Gastroesophageal sphincter (tissue), 4 donors: Measurements from ENCODE around the gene PCBD2. TPM values are rescaled to one million over a fixed set of nuclear protein-coding genes. Genes with fewer than 3 reads are reported as not detected.

Experiments
- ATAC-seq: fragments of 150-250 bp; one replicate; pipeline ENCODE4 v1.9.1; 2016; ENCODE audit warnings: mild to moderate bottlenecking, moderate library complexity
- H3K27ac ChIP-seq, 4 donors: fragments of 200-600 bp; sonication (generic) in 3 of 4; 1 replicate in 3 of 4; 2 replicates in 1 of 4; pipeline ENCODE4 v1.5.1; 2016 to 2019
- H3K27me3 ChIP-seq: fragments of 200-600 bp; sonication (generic); one replicate; pipeline ENCODE4 v1.5.1; 2019
- H3K36me3 ChIP-seq, 2 donors: fragments of 200-600 bp; sonication (generic); one replicate each; pipeline ENCODE4 v1.5.1; 2019; ENCODE audit warnings: control low read depth in 1 of 2
- H3K4me1 ChIP-seq, 3 donors: fragments of 200-600 bp; sonication (generic); 1 replicate in 2 of 3; 2 replicates in 1 of 3; pipeline ENCODE4 v1.5.1; 2016 to 2019; ENCODE audit warnings: control low read depth in 2 of 3
- H3K4me3 ChIP-seq, 2 donors: fragments of 200-600 bp; sonication (generic); one replicate each; pipeline ENCODE4 v1.5.1; 2019; ENCODE audit warnings: mild to moderate bottlenecking in 1 of 2, moderate library complexity in 1 of 2
- H3K9me3 ChIP-seq, 3 donors: fragments of 200-600 bp; sonication (generic); one replicate each; pipeline ENCODE4 v1.5.1; 2017 to 2019; ENCODE audit warnings: control low read depth in 2 of 3
- EP300 ChIP-seq: sonication (generic); formaldehyde crosslinking; IDR thresholded peaks from one replicate; pipeline ENCODE4 v1.6.1; 2017; ENCODE audit warnings: antibody characterized with exemption, mild to moderate bottlenecking
- POLR2A ChIP-seq, 2 donors: fragments of 450-650 bp; IDR thresholded peaks; one replicate each; pipeline ENCODE4 v1.6.1; 2017; ENCODE audit warnings: antibody characterized with exemption in 2 of 2, mild to moderate bottlenecking in 2 of 2, moderate library complexity in 1 of 2
- POLR2AphosphoS5 ChIP-seq: sonication (generic); formaldehyde crosslinking; IDR thresholded peaks from one replicate; pipeline ENCODE4 v1.6.1; 2017; ENCODE audit warnings: antibody characterized with exemption
- WGBS, 2 donors: methylation state at CpG; one replicate each; pipeline ENCODE4 v1.1.5; 2018; ENCODE audit warnings: low coverage in 1 of 2; 5-methylcytosine and 5-hydroxymethylcytosine counted together
- total RNA-seq, 4 donors: library from RNA; depleted of rRNA; stranded (reverse); fragments of >200 nt; gene quantifications; one replicate each; pipeline ENCODE4 v1.1.0, GENCODE V29; 2016
- TF ChIP-seq, protein P1 (sequence below), 4 experiments: fragments of 200-600 bp in 2 of 4; fragments of 450-650 bp in 2 of 4; sonication (generic) in 1 of 4; IDR thresholded peaks; one replicate each; pipeline ENCODE4 v1.5.1; 2017 to 2019; ENCODE audit warnings: antibody characterized with exemption in 4 of 4, mild to moderate bottlenecking in 2 of 4, moderate library complexity in 2 of 4

PCBD2 gene
- total RNA-seq, 4 donors from 2014 or later, result 8.3 to 10.8 (median 9.5) TPM

DNA sequence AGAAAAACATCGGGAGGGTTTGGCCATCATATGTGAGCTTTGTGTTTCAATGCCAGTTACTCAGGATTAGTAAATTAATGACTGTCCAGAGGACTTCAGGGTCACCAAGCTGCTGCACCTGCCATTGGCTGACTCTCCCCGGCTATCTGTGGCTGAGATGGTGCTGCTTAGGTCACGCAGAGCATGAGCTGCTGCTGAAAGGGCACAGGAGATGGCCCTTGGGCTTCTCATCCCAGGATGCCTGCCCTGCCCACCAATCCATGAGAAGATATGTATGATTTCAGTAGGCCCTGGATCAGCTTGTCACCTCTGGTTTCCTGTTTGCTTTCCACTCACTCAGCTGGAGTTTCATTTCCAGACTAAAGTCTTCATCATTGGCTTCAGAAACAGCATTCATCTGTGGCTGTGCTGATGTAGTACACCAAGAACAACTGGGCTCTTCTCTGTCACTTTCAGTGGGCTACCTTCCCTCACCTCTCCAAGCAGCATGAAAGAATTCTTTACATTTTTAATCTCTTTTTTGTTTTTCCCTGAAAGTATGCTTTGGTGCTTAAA, 60.4 kb downstream of the PCBD2 start:
- Histone ChIP-seq H3K27ac (no peak overlapping the region), H3K4me1 (no peaks in the 10 kb centered on the region), H3K27me3 (no peaks in the 10 kb centered on the region), H3K36me3 (peaks cover 0 to 62% of the 10 kb centered on the region in 2 donors), H3K9me3 (no peaks in the 10 kb centered on the region), H3K4me3 (no peak overlapping the region)
- 70 to 86% methylated on average over 2 of the region's 3 CpGs for WGBS, 2 donors
- TF ChIP-seq POLR2A (IDR thresholded peaks at IDR 0.05) (no peak), POLR2AphosphoS5 (no peak), EP300 (no peak)
- TF ChIP-seq, protein P1, sequence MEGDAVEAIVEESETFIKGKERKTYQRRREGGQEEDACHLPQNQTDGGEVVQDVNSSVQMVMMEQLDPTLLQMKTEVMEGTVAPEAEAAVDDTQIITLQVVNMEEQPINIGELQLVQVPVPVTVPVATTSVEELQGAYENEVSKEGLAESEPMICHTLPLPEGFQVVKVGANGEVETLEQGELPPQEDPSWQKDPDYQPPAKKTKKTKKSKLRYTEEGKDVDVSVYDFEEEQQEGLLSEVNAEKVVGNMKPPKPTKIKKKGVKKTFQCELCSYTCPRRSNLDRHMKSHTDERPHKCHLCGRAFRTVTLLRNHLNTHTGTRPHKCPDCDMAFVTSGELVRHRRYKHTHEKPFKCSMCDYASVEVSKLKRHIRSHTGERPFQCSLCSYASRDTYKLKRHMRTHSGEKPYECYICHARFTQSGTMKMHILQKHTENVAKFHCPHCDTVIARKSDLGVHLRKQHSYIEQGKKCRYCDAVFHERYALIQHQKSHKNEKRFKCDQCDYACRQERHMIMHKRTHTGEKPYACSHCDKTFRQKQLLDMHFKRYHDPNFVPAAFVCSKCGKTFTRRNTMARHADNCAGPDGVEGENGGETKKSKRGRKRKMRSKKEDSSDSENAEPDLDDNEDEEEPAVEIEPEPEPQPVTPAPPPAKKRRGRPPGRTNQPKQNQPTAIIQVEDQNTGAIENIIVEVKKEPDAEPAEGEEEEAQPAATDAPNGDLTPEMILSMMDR (IDR thresholded peaks at IDR 0.05), result no peak
- ATAC-seq, result no peak

DNA sequence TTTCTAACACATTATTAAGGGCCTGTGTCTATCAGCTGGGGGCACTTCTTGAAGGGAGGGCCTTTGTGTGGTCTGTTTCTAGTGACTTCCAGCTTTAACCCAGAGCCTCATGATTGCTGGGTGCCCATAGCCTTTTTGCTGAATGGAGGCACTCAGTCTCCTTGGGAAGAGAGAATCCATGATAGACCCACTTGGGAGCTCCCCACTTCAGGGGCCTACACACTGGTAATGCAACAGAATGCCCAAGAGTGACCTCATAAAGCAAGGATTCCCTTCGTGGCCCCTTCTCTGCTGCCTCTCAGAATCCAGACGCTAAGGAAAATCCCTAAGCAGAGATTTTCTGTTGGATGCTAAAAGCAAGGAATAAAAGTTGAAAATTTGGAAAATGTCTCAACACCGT, 62.7 kb downstream of the PCBD2 start, which contains the start of gene CATSPER3:
CATSPER3 (plus strand) TSS at position 301 of the 400 bp plus-strand sequence; CDS start at position 386, 85 bp downstream.
- WGBS, 2 donors, result 89 to 92% methylated on average over 3 of the region's 3 CpGs
- Histone ChIP-seq H3K27ac (no peak within 1 kb of the TSS), H3K27me3 (no peaks in the 10 kb centered on the region), H3K36me3 (peaks cover 0 to 46% of the 10 kb centered on the region in 2 donors), H3K4me3 (no peak within 1 kb of the TSS), H3K9me3 (no peaks in the 10 kb centered on the region), H3K4me1 (no peaks in the 10 kb centered on the region)
- TF ChIP-seq POLR2AphosphoS5 (no peak), EP300 (no peak), POLR2A (IDR thresholded peaks at IDR 0.05) (no peak)
- TF ChIP-seq, protein P1 (IDR thresholded peaks at IDR 0.05), result no peak
- no peak for ATAC-seq

DNA sequence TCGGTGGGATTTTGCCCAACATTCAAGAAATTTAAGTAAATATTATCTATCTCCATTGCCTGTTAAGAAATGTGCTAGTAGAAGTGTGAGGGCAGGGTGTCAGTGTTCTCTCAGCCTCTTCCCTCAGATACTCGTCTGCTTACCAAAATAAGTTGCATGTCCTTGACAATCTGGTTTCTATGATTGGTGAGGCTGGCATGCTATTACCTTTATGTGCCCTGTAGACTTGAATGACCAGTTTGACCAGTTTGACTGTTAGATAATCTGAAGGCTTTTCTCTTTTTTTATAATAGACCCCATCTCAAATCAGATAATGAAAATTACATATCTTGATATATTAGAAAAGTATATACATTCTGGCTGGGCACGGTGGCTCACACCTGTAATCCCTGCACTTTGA, 63.1 kb downstream of the PCBD2 start:
- Histone ChIP-seq H3K36me3 (peaks cover 0 to 41% of the 10 kb centered on the region in 2 donors), H3K4me1 (no peaks in the 10 kb centered on the region), H3K27ac (no peak overlapping the region), H3K27me3 (no peaks in the 10 kb centered on the region), H3K4me3 (no peak overlapping the region), H3K9me3 (no peaks in the 10 kb centered on the region)
- TF ChIP-seq POLR2AphosphoS5 (no peak), EP300 (no peak), POLR2A (IDR thresholded peaks at IDR 0.05) (no peak)
- TF ChIP-seq, protein P1 (IDR thresholded peaks at IDR 0.05), result no peak
- ATAC-seq, result no peak
- 83 to 100% methylated on average over 3 of the region's 3 CpGs for WGBS, 2 donors

DNA sequence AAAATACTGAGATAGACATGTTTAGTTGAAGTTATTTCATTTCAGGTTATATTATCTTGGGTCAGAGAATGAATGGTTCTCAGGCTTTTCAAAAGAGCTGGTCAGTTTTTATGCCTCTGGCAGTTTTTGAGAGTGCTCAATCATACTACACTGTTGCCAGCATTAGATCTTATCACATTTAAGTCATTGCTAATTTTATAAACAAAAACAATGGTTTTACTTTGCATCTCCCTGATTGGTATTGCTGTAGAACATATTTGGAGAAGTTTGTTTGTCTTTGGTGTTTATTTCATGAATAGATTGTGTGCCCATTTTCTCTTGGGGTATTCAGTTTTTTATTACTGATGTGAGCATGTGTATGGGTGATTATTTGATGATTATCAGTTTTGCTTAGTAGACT, 64.2 kb downstream of the PCBD2 start:
- H3K27me3 ChIP-seq, result no peaks in the 10 kb centered on the region
- no peaks in the 10 kb centered on the region for H3K9me3 ChIP-seq
- TF ChIP-seq POLR2A (IDR thresholded peaks at IDR 0.05), result no peak
- no peak for ATAC-seq
- H3K27ac ChIP-seq, result no peak overlapping the region
- no peak overlapping the region for H3K4me3 ChIP-seq
- H3K4me1 ChIP-seq, result no peaks in the 10 kb centered on the region
- H3K36me3 ChIP-seq, result peaks cover 0 to 31% of the 10 kb centered on the region in 2 donors

DNA sequence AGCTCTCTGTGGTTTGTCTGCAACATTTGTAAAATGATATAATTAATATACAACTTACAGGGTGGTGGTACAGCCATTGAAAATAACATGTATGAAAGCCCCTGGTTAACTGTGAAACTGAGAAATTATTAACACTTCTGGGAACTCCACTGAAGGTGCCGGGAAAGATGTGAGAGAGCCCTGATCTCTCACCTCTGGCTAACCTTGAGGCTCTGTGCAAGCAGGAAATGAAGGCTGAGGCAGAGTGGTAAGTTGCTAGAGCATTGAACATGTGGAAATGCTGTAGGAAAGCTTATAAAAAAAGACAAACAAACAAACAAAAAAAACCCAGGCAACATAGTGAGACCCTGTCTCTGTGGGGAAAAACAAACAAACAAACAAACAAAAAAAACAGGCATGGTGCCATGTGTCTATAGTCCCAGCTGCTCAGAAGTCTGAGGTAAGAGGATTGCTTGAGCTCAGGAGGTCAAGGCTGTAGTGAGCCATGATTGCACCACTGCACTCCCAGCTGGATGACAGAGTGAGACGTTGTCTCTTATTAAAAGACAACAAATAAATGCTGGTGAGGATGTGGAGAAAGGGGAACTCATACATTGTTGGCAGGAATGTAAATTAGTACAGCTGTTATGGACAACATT, 70.3 kb downstream of the PCBD2 start:
- peaks cover 0 to 35% (median 0%) of the 10 kb centered on the region in 3 donors for H3K9me3 ChIP-seq
- H3K4me1 ChIP-seq, result no peaks in the 10 kb centered on the region
- 61 to 71% methylated on average over 2 of the region's 2 CpGs for WGBS, 2 donors
- no peaks in the 10 kb centered on the region for H3K27me3 ChIP-seq
- H3K27ac ChIP-seq, result no peak overlapping the region
- no peak overlapping the region for H3K4me3 ChIP-seq
- no peak for ATAC-seq
- peaks cover 0 to 16% of the 10 kb centered on the region in 2 donors for H3K36me3 ChIP-seq
- TF ChIP-seq, protein P1 (IDR thresholded peaks at IDR 0.05), result no peak
- no peak for TF ChIP-seq EP300
- no peak for TF ChIP-seq POLR2AphosphoS5
- no peak for TF ChIP-seq POLR2A (IDR thresholded peaks at IDR 0.05)
